Esophagus squamous epithelium (tissue), 4 donors: Measurements from ENCODE around the gene CADM1.

Experiments used
- CTCF ChIP-seq, 6 experiments: fragments of 450-650 bp in 4 of 6; fragments of 200-600 bp in 2 of 6; sonication (generic) in 2 of 6; IDR thresholded peaks; one replicate each; pipeline ENCODE4 v1.5.1; 2016 to 2019; ENCODE audit warnings: antibody characterized with exemption in 6 of 6, mild to moderate bottlenecking in 4 of 6, moderate library complexity in 4 of 6
- POLR2A ChIP-seq, 4 donors: fragments of 450-650 bp; IDR thresholded peaks; one replicate each; pipeline ENCODE4 v1.6.1; 2017; ENCODE audit warnings: antibody characterized with exemption in 4 of 4, mild to moderate bottlenecking in 4 of 4, moderate library complexity in 3 of 4

GRCh38 chr11:115166820-115167219 is 337.4 kb downstream of the CADM1 start:
- TF ChIP-seq CTCF (IDR thresholded peaks at IDR 0.05) (no peak), POLR2A (IDR thresholded peaks at IDR 0.05) (no peak)
